GM21390 (cell line): ENCODE results near the gene TIGD6.
A peak's percentile ranks its signal among the peaks of the same experiment; 100 is the strongest.
"Not testable (repeated sequence)": the region's sequence is repeated elsewhere in the genome, so short reads cannot be mapped to it uniquely, and the experiment has no call there.

ENCODE experiments used
- ATAC-seq: cut with Tn5 transposase; IDR thresholded peaks from one replicate; pipeline ENCODE4 v1.9.1; 2021; ENCODE audit not compliant: unreplicated experiment

The TIGD6 gene

DNA sequence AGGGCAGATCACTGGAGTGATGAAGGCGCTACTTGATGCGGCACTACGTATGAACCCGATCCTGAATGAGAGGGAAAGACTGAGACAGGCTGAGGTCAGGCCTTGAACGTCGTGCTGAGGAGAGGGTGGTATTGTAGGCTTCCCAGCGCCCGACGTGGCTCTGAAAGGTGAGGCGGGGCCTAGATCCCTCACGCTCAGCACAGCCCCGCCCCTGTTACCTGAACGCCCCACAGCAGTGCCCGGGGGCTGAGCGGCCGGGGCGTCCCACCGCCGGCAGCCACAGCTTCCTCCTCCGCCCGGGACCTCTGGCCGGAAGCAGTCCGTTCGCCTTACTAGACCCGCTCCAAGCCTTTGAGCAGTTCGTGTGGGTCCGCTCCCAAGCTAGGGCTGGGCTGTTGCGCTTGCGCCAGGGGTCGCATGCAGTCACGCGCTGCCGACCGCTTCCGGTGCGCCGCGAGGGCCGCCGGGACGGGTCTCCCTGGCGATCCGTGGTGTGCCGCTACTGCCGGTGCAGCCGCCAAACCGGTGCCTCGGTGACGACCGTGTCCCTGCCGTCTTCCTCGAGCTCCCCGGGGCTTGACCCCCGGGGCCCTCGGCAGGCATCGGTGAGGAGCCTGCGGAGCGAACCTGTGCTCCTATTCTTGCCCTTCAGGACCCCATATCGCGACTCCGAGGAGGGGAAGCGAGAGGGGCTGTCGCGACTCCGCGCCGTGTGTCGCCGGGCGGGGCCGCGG, at the start of gene TIGD6, which contains the start of gene HMGXB3:
Gene TIGD6, minus strand, starts transcription at position 399 of the 734 bp plus-strand sequence. CDS start 4,306 bp downstream, outside the sequence.
Gene HMGXB3, plus strand, starts transcription at position 484 of the 734 bp plus-strand sequence. CDS start 4,114 bp downstream, outside the sequence.
- peak; percentile 82 for ATAC-seq

DNA sequence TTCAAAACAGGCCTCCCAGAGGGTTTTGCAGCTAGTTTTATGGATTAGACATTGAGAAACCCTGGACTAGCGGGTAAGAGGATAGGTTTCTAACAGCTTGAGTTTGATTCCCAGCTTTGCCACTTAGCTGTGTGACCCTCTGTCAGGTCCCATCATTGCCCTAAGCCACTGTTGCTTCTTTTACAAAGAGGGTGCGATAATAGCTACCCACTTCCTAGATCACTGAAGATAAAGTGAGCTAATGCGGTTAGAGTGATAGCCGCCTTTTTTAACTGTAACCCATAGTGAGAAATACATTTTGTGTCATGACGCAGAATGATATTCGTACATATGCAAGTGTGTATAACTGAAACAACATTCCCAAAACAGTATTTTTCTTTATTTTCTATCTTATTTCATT, 45.6 kb upstream of the TIGD6 start:
- ATAC-seq, result no peak

DNA sequence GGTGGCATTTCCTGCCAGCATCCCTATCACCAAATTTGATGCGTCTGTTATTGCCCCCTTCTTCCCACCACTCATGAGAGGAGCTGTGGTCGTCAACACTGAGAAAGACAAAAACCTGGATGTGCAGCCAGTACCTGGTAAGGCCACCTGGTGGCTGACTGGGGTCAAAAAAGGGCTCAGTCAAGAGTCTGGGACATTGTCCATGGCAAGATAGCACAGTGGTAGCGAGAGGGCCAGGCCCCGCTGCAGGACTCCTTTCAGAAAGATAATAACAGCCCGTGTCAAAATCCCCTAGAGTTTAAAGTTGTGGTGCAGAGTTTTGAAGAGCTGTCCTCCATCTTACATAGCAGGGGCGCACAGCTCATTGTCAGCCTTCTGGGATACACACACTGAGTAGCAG, 45.1 kb upstream of the TIGD6 start:
- ATAC-seq, result no peak

GRCh38 chr5:150044712-150045111, 44.3 kb upstream of the TIGD6 start:
- no peak for ATAC-seq

GRCh38 chr5:150044329-150044681, 43.9 kb upstream of the TIGD6 start:
- ATAC-seq, result no peak

GRCh38 chr5:150043657-150044328, 43.3 kb upstream of the TIGD6 start:
- no peak for ATAC-seq

DNA sequence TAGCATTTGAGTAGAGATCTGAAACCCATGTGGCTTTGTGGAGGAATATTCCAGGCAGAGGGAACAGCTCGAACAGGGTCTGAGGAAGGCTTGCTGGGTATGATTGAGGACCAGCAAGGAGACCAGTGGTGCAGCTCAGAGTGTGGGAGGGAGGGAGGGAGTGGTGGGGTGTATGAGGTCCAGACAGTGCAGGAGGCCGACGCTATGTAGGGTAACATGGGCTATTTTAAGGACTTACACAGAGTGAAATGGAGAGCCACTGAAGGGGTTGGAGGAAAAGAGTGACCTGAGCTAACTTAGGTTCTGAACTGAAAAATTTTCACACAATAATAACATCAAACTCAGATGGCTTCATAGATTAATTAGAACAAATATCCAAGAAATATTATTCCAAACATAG, 42.0 kb upstream of the TIGD6 start:
- ATAC-seq, result no peak

GRCh38 chr5:150038547-150038946, 38.1 kb upstream of the TIGD6 start:
- ATAC-seq, result no peak

DNA sequence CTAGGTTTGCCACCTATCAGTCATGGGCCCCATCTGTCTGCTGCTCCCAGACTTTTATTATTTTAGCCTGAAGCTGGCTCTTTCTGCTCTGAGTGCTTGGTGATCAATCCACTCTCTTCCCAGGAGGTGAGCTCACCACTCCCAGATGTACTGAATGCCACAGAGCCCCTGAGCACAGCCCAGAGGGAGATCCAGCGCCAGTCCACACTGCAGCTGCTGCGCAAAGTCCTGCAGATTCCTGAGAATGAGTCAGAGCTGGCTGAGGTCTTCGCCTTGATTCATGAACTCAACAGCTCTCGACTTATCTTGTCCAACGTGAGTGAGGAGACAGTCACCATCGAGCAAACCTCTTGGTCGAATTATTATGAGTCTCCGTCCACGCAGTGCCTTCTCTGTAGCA, 36.1 kb upstream of the TIGD6 start:
- no peak for ATAC-seq

DNA sequence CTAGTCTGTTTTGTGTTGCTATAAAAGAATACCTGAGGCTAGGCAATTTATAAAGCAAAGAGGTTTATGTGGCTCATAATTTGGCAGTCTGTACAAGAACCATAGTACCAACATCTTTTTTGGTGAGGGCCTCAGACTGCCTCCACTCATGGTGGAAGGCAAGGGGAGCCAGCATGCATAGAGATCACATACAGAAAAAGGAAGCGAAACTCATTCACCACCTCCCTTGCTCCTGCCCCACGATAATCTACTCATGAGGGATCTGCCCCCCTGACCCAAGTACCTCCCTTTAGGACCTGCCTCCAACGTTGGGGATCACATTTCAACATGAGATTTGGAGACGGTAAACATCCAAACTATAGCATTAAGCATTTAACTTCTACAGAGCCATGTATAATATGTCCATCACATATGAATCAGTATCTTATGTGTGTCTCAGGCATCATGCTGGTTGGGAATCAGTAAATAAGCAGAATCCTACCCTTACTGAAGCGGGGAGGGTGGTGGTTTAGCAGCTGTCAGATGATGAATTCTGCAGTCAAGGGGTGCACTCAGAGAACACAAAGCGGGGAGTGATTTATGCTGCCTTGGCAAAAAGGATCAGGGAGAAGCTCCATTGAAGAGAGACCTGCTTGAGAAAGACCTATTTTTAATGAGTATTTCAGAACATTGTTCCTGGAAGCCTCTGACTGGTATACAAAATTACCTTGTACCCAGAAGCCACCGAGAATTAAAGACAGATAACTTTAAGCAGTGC, 34.9 kb upstream of the TIGD6 start:
- peak; percentile 97 for ATAC-seq

GRCh38 chr5:150034662-150035061, 34.2 kb upstream of the TIGD6 start:
- no peak for ATAC-seq

- no peak for ATAC-seq
These were observed 32.9 kb upstream of the TIGD6 start for GRCh38 chr5:150033334-150033733.

GRCh38 chr5:150028047-150028446, 27.6 kb upstream of the TIGD6 start:
- not testable (repeated sequence) for ATAC-seq

GRCh38 chr5:150026682-150027172, 26.3 kb upstream of the TIGD6 start:
- no peak for ATAC-seq

GRCh38 chr5:150024346-150024984, 24.0 kb upstream of the TIGD6 start:
- no peak for ATAC-seq

- no peak for ATAC-seq
These were observed 22.7 kb upstream of the TIGD6 start for GRCh38 chr5:150023136-150023535.

DNA sequence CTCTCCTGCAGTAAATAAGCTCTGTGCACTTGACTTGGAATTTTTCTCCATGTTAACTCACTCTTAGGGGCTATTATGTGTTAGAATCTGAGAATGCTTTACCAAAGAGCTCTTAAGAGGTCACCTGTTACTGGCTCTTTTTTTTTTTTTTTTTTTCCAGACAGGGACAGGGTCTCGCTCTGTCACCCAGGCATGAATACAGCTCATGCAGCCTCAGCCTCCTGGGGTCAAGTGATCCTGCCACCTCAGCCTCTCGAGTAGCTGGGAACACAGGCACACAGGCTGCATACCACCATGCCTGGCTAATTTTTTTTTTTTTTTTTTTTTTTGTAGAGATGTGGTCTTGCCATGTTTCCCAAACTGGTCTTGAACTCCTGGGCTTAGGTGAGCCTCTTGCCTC, 22.2 kb upstream of the TIGD6 start:
- no peak for ATAC-seq

DNA sequence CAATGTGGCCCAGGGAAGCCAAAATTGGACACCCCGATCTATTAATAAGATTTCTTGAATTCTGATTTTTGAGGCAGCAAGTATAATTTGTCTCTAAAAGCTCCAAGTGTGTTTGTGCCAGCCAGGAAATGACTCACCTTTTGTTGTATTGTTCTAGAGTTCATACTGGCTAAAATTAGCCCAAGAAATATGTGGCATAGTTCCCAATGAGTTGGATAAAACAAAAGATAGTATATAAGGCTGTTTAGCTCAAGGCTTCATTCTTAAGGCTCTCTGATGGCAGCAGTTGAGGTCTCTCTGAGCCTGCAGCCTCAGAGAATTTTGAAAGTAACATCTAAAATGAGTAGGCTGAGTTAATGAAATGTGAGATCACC, 21.7 kb upstream of the TIGD6 start:
- no peak for ATAC-seq

DNA sequence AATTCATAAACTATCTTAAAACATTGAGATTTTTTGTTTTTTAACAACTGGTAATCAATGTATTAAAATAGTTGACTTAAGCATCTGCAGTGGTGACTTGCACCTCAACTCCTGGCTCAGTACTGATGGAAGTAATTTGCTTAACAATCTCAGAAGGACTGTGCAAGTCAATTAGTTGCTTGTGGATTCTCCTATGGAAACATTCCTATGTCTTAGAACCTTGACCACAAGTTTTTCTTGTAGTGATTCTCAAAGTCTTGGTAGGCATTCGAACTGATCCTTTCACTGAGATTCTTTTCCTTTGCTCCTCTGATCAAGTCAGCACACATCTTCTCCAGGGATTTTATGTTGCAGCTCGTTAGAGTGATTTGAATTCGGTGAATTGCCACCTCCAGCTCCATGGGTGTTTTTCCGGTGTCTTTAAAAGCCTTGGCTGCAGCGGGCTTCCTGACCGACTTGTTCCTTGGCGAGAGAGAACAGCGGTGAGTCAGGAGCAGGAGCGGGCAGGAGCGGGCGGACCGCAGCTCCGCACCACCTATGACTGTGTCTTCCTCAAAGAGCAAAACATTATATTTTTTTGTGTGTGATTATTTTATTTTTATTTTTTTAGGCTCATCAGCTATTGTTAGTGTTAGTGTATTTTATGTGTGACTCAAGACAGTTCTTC, 21.2 kb upstream of the TIGD6 start:
- no peak for ATAC-seq

- ATAC-seq, result no peak
These were observed 19.8 kb upstream of the TIGD6 start for GRCh38 chr5:150020249-150020648.
